Mucosa of descending colon (tissue), 3 donors: ENCODE data around the gene SLAMF1. TPM values are rescaled to one million over a fixed set of nuclear protein-coding genes. Genes with fewer than 3 reads are reported as not detected.
"Not testable (repeated sequence)": the region's sequence is repeated elsewhere in the genome, so short reads cannot be mapped to it uniquely, and the experiment has no call there.

Source experiments
- ATAC-seq: fragments of 200-7000 bp; cut with Tn5 transposase; one replicate; pipeline ENCODE4 v1.9.1; 2020; ENCODE audit warnings: mild to moderate bottlenecking, moderate library complexity
- DNase-seq, 3 donors: peaks; one replicate each; pipeline ENCODE4 v3.0.0-alpha.2; 2020
- H3K36me3 ChIP-seq: fragments of 200-600 bp; one replicate; pipeline ENCODE4 v1.8.0; 2021; ENCODE audit warnings: low read depth, mild to moderate bottlenecking
- H3K4me1 ChIP-seq: fragments of 200-600 bp; one replicate; pipeline ENCODE4 v1.8.0; 2021; ENCODE audit warnings: low read depth, mild to moderate bottlenecking
- H3K4me3 ChIP-seq: fragments of 200-600 bp; one replicate; pipeline ENCODE4 v1.8.0; 2021; ENCODE audit warnings: mild to moderate bottlenecking
- H3K9me3 ChIP-seq: fragments of 200-600 bp; one replicate; pipeline ENCODE4 v1.8.0; 2021; ENCODE audit warnings: mild to moderate bottlenecking
- CTCF ChIP-seq: fragments of 200-600 bp; IDR thresholded peaks from one replicate; pipeline ENCODE4 v1.8.0; 2022; ENCODE audit warnings: antibody characterized with exemption, mild to moderate bottlenecking
- intact Hi-C, 2 donors: fragments of 100-400 bp; cut with DNase I in 1 of 2; cut with micrococcal nuclease in 1 of 2; formaldehyde crosslinking; loops; one replicate each; pipeline versions ENCODE4 v1.11.0 to v1.11.1; 2022; cut with DNase I, micrococcal nuclease
- total RNA-seq, 3 donors: library from RNA; stranded (reverse); fragmentation: NEBNext Ultra II Directional in 2 of 3; extraction: Animal tissue kit (Norgen Biotek cat#: 25700) in 2 of 3; gene quantifications; one replicate each; pipeline versions ENCODE4 v1.2.1 to v1.2.4, GENCODE V29; 2021 to 2023
- donor health status: DM: no; HTN: no; CAD: no; lungs with moderate emphysema.
- donor health status: DM: no; HTN: no; CAD: no.
- donor health status: DM: no; HTN: yes; CAD: no.

The SLAMF1 gene
- total RNA-seq, 3 donors from 2014 or later, result 1.1 to 2.2 (median 1.6) TPM

- peak in 1 of 3 donors; percentile 24 for DNase-seq
- intact Hi-C loops, result no loop called here
Measured at GRCh38 chr1:160567858-160568682, 78.8 kb downstream of the SLAMF1 start.

GRCh38 chr1:160567341-160567740 is 79.5 kb downstream of the SLAMF1 start:
- no peaks in the 10 kb centered on the region for H3K4me1 ChIP-seq
- ATAC-seq (no peak), DNase-seq (no peak)
- TF ChIP-seq CTCF, result no peak
- no peak overlapping the region for H3K4me3 ChIP-seq
- no peaks in the 10 kb centered on the region for H3K36me3 ChIP-seq
- intact Hi-C loops, result no loop called here
- H3K9me3 ChIP-seq, result peaks cover 3% of the 10 kb centered on the region

More at GRCh38 chr1:160567858-160568682, 78.8 kb downstream of the SLAMF1 start:
- H3K4me1 ChIP-seq, result no peaks in the 10 kb centered on the region
- H3K36me3 ChIP-seq, result no peaks in the 10 kb centered on the region
- peak; percentile 83 for ATAC-seq
- H3K9me3 ChIP-seq, result no peaks in the 10 kb centered on the region
- TF ChIP-seq CTCF, result no peak
- no peak overlapping the region for H3K4me3 ChIP-seq

- Histone ChIP-seq H3K9me3 (peaks cover 3% of the 10 kb centered on the region), H3K4me3 (no peak overlapping the region)
- ATAC-seq, result no peak
Measured at GRCh38 chr1:160565564-160565963, 81.3 kb downstream of the SLAMF1 start.

GRCh38 chr1:160563230-160563629 is 83.6 kb downstream of the SLAMF1 start:
- H3K9me3 ChIP-seq, H3K4me1 ChIP-seq, H3K36me3 ChIP-seq, DNase-seq, intact Hi-C loops, ATAC-seq, H3K4me3 ChIP-seq: not testable (repeated sequence)

More at GRCh38 chr1:160565564-160565963, 81.3 kb downstream of the SLAMF1 start:
- Histone ChIP-seq H3K36me3 (no peaks in the 10 kb centered on the region), H3K4me1 (no peaks in the 10 kb centered on the region)
- intact Hi-C loops, result no loop called here
- no peak for DNase-seq
- no peak for TF ChIP-seq CTCF

GRCh38 chr1:160562745-160563144 is 84.1 kb downstream of the SLAMF1 start:
- not testable (repeated sequence) for ATAC-seq

GRCh38 chr1:160560806-160561205 is 86.0 kb downstream of the SLAMF1 start:
- no peak for DNase-seq
- H3K4me3 ChIP-seq, result no peak overlapping the region
- no peak for ATAC-seq
- no peaks in the 10 kb centered on the region for H3K4me1 ChIP-seq
- no peaks in the 10 kb centered on the region for H3K36me3 ChIP-seq
- H3K9me3 ChIP-seq, result peaks cover 3% of the 10 kb centered on the region
- intact Hi-C loops, result no loop called here
- no peak for TF ChIP-seq CTCF

More at GRCh38 chr1:160562745-160563144, 84.1 kb downstream of the SLAMF1 start:
- intact Hi-C loops, H3K9me3 ChIP-seq, H3K4me3 ChIP-seq, H3K4me1 ChIP-seq, DNase-seq, H3K36me3 ChIP-seq: not testable (repeated sequence)
